ENCODE results near the gene ALDH3B2.
"Not testable (repeated sequence)": the region's sequence is repeated elsewhere in the genome, so short reads cannot be mapped to it uniquely, and the experiment has no call there.

Gene ALDH3B2

GRCh38 chr11:67674442-67674871, at the start of gene ALDH3B2:
Gene ALDH3B2 (minus strand): TSS chr11:67674623. CDS start chr11:67666935, 7,688 bp downstream.
- no peak for DNase-seq (ENCODE audit: low read depth, low spot score)

- not testable (repeated sequence) for DNase-seq (ENCODE audit: low read depth, low spot score)
Measured at GRCh38 chr11:67723036-67723435, 48.6 kb upstream of the ALDH3B2 start.

GRCh38 chr11:67716226-67716625, 41.8 kb upstream of the ALDH3B2 start:
- not testable (repeated sequence) for DNase-seq (ENCODE audit: low read depth, low spot score)

- DNase-seq (ENCODE audit: low read depth, low spot score) = not testable (repeated sequence)
Measured at GRCh38 chr11:67715801-67716200, 41.4 kb upstream of the ALDH3B2 start.

GRCh38 chr11:67713892-67714509, 39.6 kb upstream of the ALDH3B2 start:
- DNase-seq (ENCODE audit: low read depth, low spot score) = not testable (repeated sequence)

GRCh38 chr11:67711676-67712075, 37.3 kb upstream of the ALDH3B2 start:
- DNase-seq (ENCODE audit: low read depth, low spot score) = not testable (repeated sequence)

GRCh38 chr11:67711212-67711611, 36.8 kb upstream of the ALDH3B2 start:
- DNase-seq (ENCODE audit: low read depth, low spot score) = not testable (repeated sequence)

- DNase-seq (ENCODE audit: low read depth, low spot score) = not testable (repeated sequence)
Measured at GRCh38 chr11:67709806-67710205, 35.4 kb upstream of the ALDH3B2 start.

GRCh38 chr11:67705264-67705663, 30.8 kb upstream of the ALDH3B2 start:
- no peak for DNase-seq (ENCODE audit: low read depth, low spot score)

GRCh38 chr11:67704524-67704923, 30.1 kb upstream of the ALDH3B2 start:
- no peak for DNase-seq (ENCODE audit: low read depth, low spot score)

GRCh38 chr11:67703709-67704108, 29.3 kb upstream of the ALDH3B2 start:
- DNase-seq (ENCODE audit: low read depth, low spot score) = not testable (repeated sequence)

GRCh38 chr11:67700548-67701262, 26.3 kb upstream of the ALDH3B2 start:
- no peak for DNase-seq (ENCODE audit: low read depth, low spot score)

GRCh38 chr11:67700141-67700540, 25.7 kb upstream of the ALDH3B2 start:
- DNase-seq (ENCODE audit: low read depth, low spot score) = no peak

GRCh38 chr11:67699521-67699920, 25.1 kb upstream of the ALDH3B2 start:
- no peak for DNase-seq (ENCODE audit: low read depth, low spot score)

- no peak for DNase-seq (ENCODE audit: low read depth, low spot score)
Measured at GRCh38 chr11:67698247-67698646, 23.8 kb upstream of the ALDH3B2 start.

GRCh38 chr11:67697846-67698245, 23.4 kb upstream of the ALDH3B2 start:
- no peak for DNase-seq (ENCODE audit: low read depth, low spot score)

GRCh38 chr11:67696998-67697397, 22.6 kb upstream of the ALDH3B2 start:
- no peak for DNase-seq (ENCODE audit: low read depth, low spot score)

- DNase-seq (ENCODE audit: low read depth, low spot score) = no peak
Measured at GRCh38 chr11:67695606-67696005, 21.2 kb upstream of the ALDH3B2 start.

- no peak for DNase-seq (ENCODE audit: low read depth, low spot score)
Measured at GRCh38 chr11:67694875-67695555, 20.6 kb upstream of the ALDH3B2 start.

- no peak for DNase-seq (ENCODE audit: low read depth, low spot score)
Measured at GRCh38 chr11:67691149-67691548, 16.7 kb upstream of the ALDH3B2 start.

GRCh38 chr11:67689178-67689577, 14.8 kb upstream of the ALDH3B2 start:
- DNase-seq (ENCODE audit: low read depth, low spot score) = no peak

- no peak for DNase-seq (ENCODE audit: low read depth, low spot score)
Measured at GRCh38 chr11:67687986-67688385, 13.6 kb upstream of the ALDH3B2 start.
